ENCODE data around the gene DAAM1. TPM values are rescaled to one million over a fixed set of nuclear protein-coding genes. Genes with fewer than 3 reads are reported as not detected.

The DAAM1 gene
- total RNA-seq, 1 donor, result 19.5 TPM

GRCh38 chr14:59406454-59407245 is 218.2 kb downstream of the DAAM1 start:
- TF ChIP-seq CTCF (IDR thresholded peaks at IDR 0.05; ENCODE audit: extremely low read depth, low read depth, low read length), result no peak
- Histone ChIP-seq H3K36me3 (ENCODE audit: insufficient read depth, low read length) (no peaks in the 10 kb centered on the region), H3K9me3 (ENCODE audit: low read depth, low read length) (no peaks in the 10 kb centered on the region), H3K4me3 (ENCODE audit: insufficient read depth, low read length) (peak overlapping the region; percentile 5), H3K79me2 (ENCODE audit: insufficient read depth, low read length) (no peaks in the 10 kb centered on the region), H4K20me1 (ENCODE audit: insufficient read depth, low read length) (no peaks in the 10 kb centered on the region), H3K4me2 (ENCODE audit: insufficient read depth, low read length) (peak overlapping the region; percentile 72), H3K27ac (ENCODE audit: low read depth, low read length) (peak overlapping the region; percentile 98), H3K4me1 (ENCODE audit: insufficient read depth, low read length) (peaks cover 25% of the 10 kb centered on the region), H2AFZ (ENCODE audit: low read length) (peak overlapping the region; percentile 23), H3K27me3 (ENCODE audit: insufficient read depth, low read length) (no peaks in the 10 kb centered on the region)
- peak; percentile 44 for DNase-seq (ENCODE audit: insufficient read length, low spot score, missing footprints)

GRCh38 chr14:59407246-59408010 is 219.0 kb downstream of the DAAM1 start:
- DNase-seq (ENCODE audit: insufficient read length, low spot score, missing footprints), result peak; percentile 89
- H2AFZ ChIP-seq (ENCODE audit: low read length), result peak overlapping the region; percentile 23
- peak overlapping the region; percentile 5 for H3K4me3 ChIP-seq (ENCODE audit: insufficient read depth, low read length)

GRCh38 chr14:59415836-59416602 is 227.6 kb downstream of the DAAM1 start:
- Histone ChIP-seq H3K4me2 (ENCODE audit: insufficient read depth, low read length) (no peak overlapping the region), H3K79me2 (ENCODE audit: insufficient read depth, low read length) (no peaks in the 10 kb centered on the region), H3K4me1 (ENCODE audit: insufficient read depth, low read length) (no peaks in the 10 kb centered on the region), H3K36me3 (ENCODE audit: insufficient read depth, low read length) (no peaks in the 10 kb centered on the region), H4K20me1 (ENCODE audit: insufficient read depth, low read length) (no peaks in the 10 kb centered on the region), H3K27me3 (ENCODE audit: insufficient read depth, low read length) (no peaks in the 10 kb centered on the region), H3K9me3 (ENCODE audit: low read depth, low read length) (no peaks in the 10 kb centered on the region), H2AFZ (ENCODE audit: low read length) (no peak overlapping the region), H3K27ac (ENCODE audit: low read depth, low read length) (no peak overlapping the region), H3K4me3 (ENCODE audit: insufficient read depth, low read length) (no peak overlapping the region)
- DNase-seq (ENCODE audit: insufficient read length, low spot score, missing footprints), result no peak
- TF ChIP-seq CTCF (IDR thresholded peaks at IDR 0.05; ENCODE audit: extremely low read depth, low read depth, low read length), result no peak

More at GRCh38 chr14:59407246-59408010, 219.0 kb downstream of the DAAM1 start:
- H3K79me2 ChIP-seq (ENCODE audit: insufficient read depth, low read length), result no peaks in the 10 kb centered on the region
- H3K27ac ChIP-seq (ENCODE audit: low read depth, low read length), result peak overlapping the region; percentile 98
- H3K27me3 ChIP-seq (ENCODE audit: insufficient read depth, low read length), result no peaks in the 10 kb centered on the region
- peak overlapping the region; percentile 72 for H3K4me2 ChIP-seq (ENCODE audit: insufficient read depth, low read length)
- no peaks in the 10 kb centered on the region for H3K36me3 ChIP-seq (ENCODE audit: insufficient read depth, low read length)
- H3K4me1 ChIP-seq (ENCODE audit: insufficient read depth, low read length), result peaks cover 25% of the 10 kb centered on the region
- no peaks in the 10 kb centered on the region for H3K9me3 ChIP-seq (ENCODE audit: low read depth, low read length)
- TF ChIP-seq CTCF (IDR thresholded peaks at IDR 0.05; ENCODE audit: extremely low read depth, low read depth, low read length), result no peak
- H4K20me1 ChIP-seq (ENCODE audit: insufficient read depth, low read length), result no peaks in the 10 kb centered on the region

Data from osteoblast (primary cell).